ENCODE data around the gene DCLK1. TPM values are rescaled to one million over a fixed set of nuclear protein-coding genes. Genes with fewer than 3 reads are reported as not detected.

DCLK1 gene
- total RNA-seq, 6 experiments from 2014 or later: 0.07 to 0.12 (median 0.10) TPM; not detected in 2

- Histone ChIP-seq H3K4me3 (no peak overlapping the region), H3K27me3 (no peaks in the 10 kb centered on the region), H3K4me1 (no peaks in the 10 kb centered on the region), H3K9me3 (no peaks in the 10 kb centered on the region), H3K36me3 (no peaks in the 10 kb centered on the region), H3K27ac (no peak overlapping the region)
- TF ChIP-seq CTCF (IDR thresholded peaks at IDR 0.05): no peak
- no peak for TF ChIP-seq POLR2A (IDR thresholded peaks at IDR 0.05)
- 46% methylated on average over 5 of the region's 5 CpGs for WGBS (ENCODE audit: insufficient coverage, low coverage, low lambda C conversion rate, missing lambda C conversion rate)
- ATAC-seq (no peak), DNase-seq (no peak)
- intact Hi-C loops (cut with DNase I): no loop called here
Measured at GRCh38 chr13:35850569-35850968, 280.6 kb downstream of the DCLK1 start.

- Histone ChIP-seq H3K27ac (no peak overlapping the region), H3K4me1 (no peaks in the 10 kb centered on the region), H3K36me3 (no peaks in the 10 kb centered on the region), H3K27me3 (no peaks in the 10 kb centered on the region), H3K4me3 (no peak overlapping the region), H3K9me3 (no peaks in the 10 kb centered on the region)
- DNase-seq (no peak), ATAC-seq (no peak)
- intact Hi-C loops (cut with DNase I): no loop called here
- 38% methylated on average over 2 of the region's 2 CpGs for WGBS (ENCODE audit: insufficient coverage, low coverage, low lambda C conversion rate, missing lambda C conversion rate)
- TF ChIP-seq CTCF (IDR thresholded peaks at IDR 0.05) (no peak), POLR2A (IDR thresholded peaks at IDR 0.05) (no peak)
Measured at GRCh38 chr13:35849256-35849644, 281.9 kb downstream of the DCLK1 start.

- Histone ChIP-seq H3K27me3 (no peaks in the 10 kb centered on the region), H3K27ac (no peak overlapping the region), H3K9me3 (no peaks in the 10 kb centered on the region), H3K4me1 (no peaks in the 10 kb centered on the region), H3K4me3 (no peak overlapping the region), H3K36me3 (no peaks in the 10 kb centered on the region)
- intact Hi-C loops (cut with DNase I): no loop called here
- TF ChIP-seq CTCF (IDR thresholded peaks at IDR 0.05) (no peak), POLR2A (IDR thresholded peaks at IDR 0.05) (no peak)
- ATAC-seq: no peak
- DNase-seq: no peak
- WGBS (ENCODE audit: insufficient coverage, low coverage, low lambda C conversion rate, missing lambda C conversion rate): 25% methylated on average over 3 of the region's 3 CpGs
Measured at GRCh38 chr13:35848336-35849255, 282.6 kb downstream of the DCLK1 start.

- DNase-seq: no peak
- Histone ChIP-seq H3K27ac (no peak overlapping the region), H3K4me1 (no peaks in the 10 kb centered on the region), H3K27me3 (no peaks in the 10 kb centered on the region), H3K9me3 (no peaks in the 10 kb centered on the region), H3K36me3 (no peaks in the 10 kb centered on the region), H3K4me3 (no peak overlapping the region)
- intact Hi-C loops (cut with DNase I): no loop called here
- no peak for ATAC-seq
- TF ChIP-seq CTCF (IDR thresholded peaks at IDR 0.05) (no peak), POLR2A (IDR thresholded peaks at IDR 0.05) (no peak)
Measured at GRCh38 chr13:35843272-35843671, 287.9 kb downstream of the DCLK1 start.

Measured in right lobe of liver (tissue), 6 donors.